GM12878 (cell line): ENCODE data around the gene ANKRD40CL. TPM values are rescaled to one million over a fixed set of nuclear protein-coding genes. Genes with fewer than 3 reads are reported as not detected.

Experiments
- ATAC-seq: fragments of 200-7000 bp; cut with Tn5 transposase; 3 replicates; pipeline ENCODE4 v1.9.1; 2020; ENCODE audit warnings: mild to moderate bottlenecking, moderate library complexity
- BruUV-seq: library from RNA; stranded (reverse); fragments of 400-500 nt; replicated peaks from 2 replicates; lab custom pipeline; 2021; lab: Mats Ljungman, UMichigan
- CTCF ChIA-PET: fragments of 300-600 bp; sonication (Branson Sonifier 250); formaldehyde crosslinking; extraction: SDS; loops from one replicate; lab custom pipeline; 2021; ENCODE audit warnings: inconsistent platforms; lab: Yijun Ruan, JAX
- POLR2A ChIA-PET: fragments of 350-600 bp; formaldehyde crosslinking; extraction: SDS; loops from one replicate; lab custom pipeline; 2021; ENCODE audit warnings: inconsistent platforms; lab: Charles Lee
- RAD21 ChIA-PET: fragments of 300-600 bp; sonication (Branson Sonifier 250); formaldehyde crosslinking; loops from one replicate; lab custom pipeline; 2023; ENCODE audit warnings: antibody characterized with exemption; ENCODE audit not compliant: unreplicated experiment; lab: Charles Lee
- SMC1A ChIA-PET: fragments of 300-600 bp; sonication (Branson Sonifier 250); formaldehyde crosslinking; loops from one replicate; lab custom pipeline; 2023; ENCODE audit not compliant: unreplicated experiment, uncharacterized antibody; lab: Charles Lee
- DNase-seq: peaks from one replicate; pipeline ENCODE4 v3.0.0-alpha.2; 2011; ENCODE audit warnings: low read depth, low spot score
- FAIRE-seq: peaks from 3 replicates; lab custom pipeline; 2011; peaks lifted over from hg19 to GRCh38; lab: Jason Lieb, UNC
- H2AFZ ChIP-seq: 2 replicates; pipeline ENCODE4 v1.6.0; 2011; ENCODE audit warnings: low read depth, low read length, control low read depth; ENCODE audit not compliant: control insufficient read depth
- H3K27ac ChIP-seq: 2 replicates; pipeline ENCODE4 v1.5.1; 2011; ENCODE audit warnings: control low read depth; ENCODE audit not compliant: control insufficient read depth, insufficient read depth
- H3K27me3 ChIP-seq, 2 experiments: replicated peaks in 1 of 2; 2 replicates each; pipeline versions ENCODE4 v1.6.0 to v1.6.1; 2011; ENCODE audit warnings: low read length in 1 of 2; ENCODE audit not compliant: control insufficient read depth in 2 of 2, insufficient read depth in 2 of 2
- H3K36me3 ChIP-seq, 2 experiments: 2 replicates each; pipeline ENCODE4 v1.5.1; 2011; ENCODE audit warnings: low read length in 1 of 2; ENCODE audit not compliant: control insufficient read depth in 2 of 2, insufficient read depth in 2 of 2
- H3K4me1 ChIP-seq: 2 replicates; pipeline ENCODE4 v1.6.1; 2011; ENCODE audit warnings: mild to moderate bottlenecking, low read length, moderate library complexity, mixed read lengths; ENCODE audit not compliant: control insufficient read depth, insufficient read depth
- H3K4me2 ChIP-seq: 2 replicates; pipeline ENCODE4 v1.6.0; 2011; ENCODE audit warnings: control low read depth; ENCODE audit not compliant: control insufficient read depth, insufficient read depth
- H3K4me3 ChIP-seq: fragments of 200-600 bp; sonication (generic); 2 replicates; pipeline ENCODE4 v1.5.1; 2016
- H3K79me2 ChIP-seq: 2 replicates; pipeline ENCODE4 v1.6.0; 2011; ENCODE audit warnings: low read length; ENCODE audit not compliant: control insufficient read depth, insufficient read depth
- H3K9ac ChIP-seq: 2 replicates; pipeline ENCODE4 v1.8.0; 2011; ENCODE audit warnings: low read length, control low read depth, mixed read lengths; ENCODE audit not compliant: control insufficient read depth, insufficient read depth
- H3K9me3 ChIP-seq: replicated peaks from 3 replicates; pipeline ENCODE4 v1.5.1; 2011; ENCODE audit warnings: mild to moderate bottlenecking, low read length; ENCODE audit not compliant: control insufficient read depth, insufficient read depth
- H4K20me1 ChIP-seq: 2 replicates; pipeline ENCODE4 v1.6.0; 2011; ENCODE audit not compliant: control insufficient read depth, insufficient read depth
- BHLHE40 ChIP-seq, 2 experiments: fragments of 450-650 bp in 1 of 2; IDR thresholded peaks; 2 replicates each; pipeline ENCODE4 v1.6.1; 2011 to 2017; ENCODE audit warnings: low read depth in 2 of 2, borderline replicate concordance in 1 of 2, improper control_type of control experiment in 1 of 2, low read length in 1 of 2, mild to moderate bottlenecking in 1 of 2
- BMI1 ChIP-seq: fragments of 450-650 bp; IDR thresholded peaks from 2 replicates; pipeline ENCODE4 v1.6.1; 2016; ENCODE audit warnings: mild to moderate bottlenecking, moderate library complexity, borderline replicate concordance
- CHD2 ChIP-seq: IDR thresholded peaks from 2 replicates; pipeline ENCODE4 v1.6.1; 2011; ENCODE audit warnings: low read depth, low read length, improper control_type of control experiment, borderline replicate concordance
- IKZF1 ChIP-seq: fragments of 450-650 bp; conservative IDR thresholded peaks from 2 replicates; pipeline ENCODE4 v1.6.1; 2017; ENCODE audit warnings: antibody characterized with exemption, mild to moderate bottlenecking
- LARP7 ChIP-seq: fragments of 450-650 bp; IDR thresholded peaks from 2 replicates; pipeline ENCODE4 v1.6.1; 2017; ENCODE audit warnings: mild to moderate bottlenecking
- MEF2B ChIP-seq: fragments of 450-650 bp; IDR thresholded peaks from 2 replicates; pipeline ENCODE4 v1.6.1; 2018; ENCODE audit warnings: mild to moderate bottlenecking, moderate library complexity; ENCODE audit not compliant: partially characterized antibody, poor library complexity, severe bottlenecking
- PML ChIP-seq: IDR thresholded peaks from 2 replicates; pipeline ENCODE4 v1.6.1; 2012; ENCODE audit warnings: low read length, inconsistent platforms
- RAD21 ChIP-seq: IDR thresholded peaks from 2 replicates; pipeline ENCODE4 v1.6.1; 2011; ENCODE audit warnings: mild to moderate bottlenecking, low read depth, low read length, moderate library complexity; ENCODE audit not compliant: insufficient read depth
- RELA ChIP-seq: fragments of 450-650 bp; IDR thresholded peaks from 2 replicates; pipeline ENCODE4 v1.8.0; 2014; ENCODE audit warnings: borderline replicate concordance; ENCODE audit not compliant: partially characterized antibody
- SIN3A ChIP-seq: IDR thresholded peaks from 2 replicates; pipeline ENCODE4 v1.6.1; 2012; ENCODE audit warnings: low read depth, low read length, improper control_type of control experiment
- SP1 ChIP-seq: IDR thresholded peaks from one replicate; pipeline ENCODE4 v1.6.1; 2011; ENCODE audit warnings: low read depth, low read length
- STAT1 ChIP-seq: fragments of 450-650 bp; conservative IDR thresholded peaks from 2 replicates; pipeline ENCODE4 v1.6.1; 2014; ENCODE audit warnings: antibody characterized with exemption, mild to moderate bottlenecking
- STAT3 ChIP-seq: IDR thresholded peaks from 2 replicates; pipeline ENCODE4 v1.6.1; 2011; ENCODE audit warnings: low read depth, low read length, improper control_type of control experiment
- TAF1 ChIP-seq: IDR thresholded peaks from 2 replicates; pipeline ENCODE4 v1.6.1; 2011; ENCODE audit warnings: mild to moderate bottlenecking, low read depth, low read length, borderline replicate concordance
- WGBS: methylation state at CpG from one replicate; pipeline ENCODE4 v1.1.6; 2016; ENCODE audit warnings: low lambda C conversion rate; ENCODE audit not compliant: insufficient replicate concordance, insufficient coverage; ENCODE audit errors: missing lambda C conversion rate; 5-methylcytosine and 5-hydroxymethylcytosine counted together
- in situ Hi-C: fragments of 300-500 bp; cut with MboI; formaldehyde crosslinking; loops from 9 replicates; pipeline ENCODE4 v1.14.3; 2018; ENCODE audit warnings: mixed read lengths
- intact Hi-C: fragments of 100-400 bp; cut with micrococcal nuclease; formaldehyde crosslinking; loops from one replicate; pipeline ENCODE4 v1.14.2; 2022; ENCODE audit not compliant: unreplicated experiment
- polyA plus RNA-seq, 11 experiments: library from polyadenylated mRNA; depleted of rRNA in 4 of 11; unstranded in 6 of 11; stranded (reverse) in 5 of 11; fragments of >200 nt; fragmentation: Nextera tagmentation in 4 of 11; fragmentation: Illumina TruSeq in 1 of 11; extraction: Ambion mirVana in 4 of 11; extraction: Trizol in 1 of 11; gene quantifications; 1 replicate in 1 of 11; 2 replicates in 10 of 11; pipeline versions ENCODE4 v1.2.1 to v1.2.3, GENCODE V29; 2011 to 2016; ENCODE audit warnings: inconsistent platforms in 2 of 11, missing spikeins in 2 of 11, low read depth in 1 of 11
- total RNA-seq, 4 experiments: library from RNA; depleted of rRNA in 3 of 4; stranded (reverse); fragments of >200 nt in 3 of 4; fragmentation: Illumina TruSeq in 1 of 4; extraction: Trizol in 1 of 4; gene quantifications; 2 replicates each; pipeline versions ENCODE4 v1.2.1 to v1.2.3, GENCODE V29; 2013 to 2021
- TF ChIP-seq, protein P1 (sequence below): IDR thresholded peaks from 2 replicates; pipeline ENCODE4 v1.6.1; 2012; ENCODE audit warnings: low read depth, low read length, improper control_type of control experiment
- TF ChIP-seq, protein P2 (sequence below): fragments of 150-350 bp; IDR thresholded peaks from 2 replicates; pipeline ENCODE4 v1.6.1; 2016; ENCODE audit warnings: low read depth, low read length

ANKRD40CL gene
- total and polyA plus RNA-seq, 10 of the 15 experiments (the other 5 are each of a cell fraction or from before 2014, with no cell fraction given): not detected

GRCh38 chr17:50797135-50797810, 30.0 kb upstream of the ANKRD40CL start:
- Histone ChIP-seq H3K27me3 (no peaks in the 10 kb centered on the region; a peak in 1 of 4 replicates), H4K20me1 (no peaks in the 10 kb centered on the region), H2AFZ (no peak overlapping the region), H3K4me2 (no peak overlapping the region), H3K79me2 (no peaks in the 10 kb centered on the region), H3K36me3 (no peaks in the 10 kb centered on the region), H3K9ac (no peak overlapping the region), H3K4me3 (no peak overlapping the region), H3K27ac (no peak overlapping the region), H3K9me3 (no peaks in the 10 kb centered on the region), H3K4me1 (no peaks in the 10 kb centered on the region)
- RAD21 ChIA-PET: no interaction called here
- in situ Hi-C loops: no loop called here
- WGBS: 53% methylated on average over 11 of the region's 11 CpGs
- intact Hi-C loops: no loop called here
- ATAC-seq (no peak), DNase-seq (no peak), FAIRE-seq (no peak)
- POLR2A ChIA-PET: no interaction called here
- SMC1A ChIA-PET: no interaction called here
- CTCF ChIA-PET: interaction anchor here (1.1 kb wide), 2 partner anchors 11 to 19 kb away, joined by 3 to 4 read pairs; no protein-coding TSS in a partner anchor
- TF ChIP-seq STAT1 (no peak), TAF1 (no peak), CHD2 (no peak), PML (no peak), SIN3A (no peak), MEF2B (no peak), BHLHE40 (IDR thresholded peaks at IDR 0.05; ENCODE audit: borderline replicate concordance in 1 of 2, low read depth in 2 of 2, low read length in 1 of 2) (no peak), RELA (no peak), STAT3 (no peak), RAD21 (no peak), BMI1 (no peak), SP1 (no peak), LARP7 (no peak), IKZF1 (no peak)
- TF ChIP-seq, protein P1, sequence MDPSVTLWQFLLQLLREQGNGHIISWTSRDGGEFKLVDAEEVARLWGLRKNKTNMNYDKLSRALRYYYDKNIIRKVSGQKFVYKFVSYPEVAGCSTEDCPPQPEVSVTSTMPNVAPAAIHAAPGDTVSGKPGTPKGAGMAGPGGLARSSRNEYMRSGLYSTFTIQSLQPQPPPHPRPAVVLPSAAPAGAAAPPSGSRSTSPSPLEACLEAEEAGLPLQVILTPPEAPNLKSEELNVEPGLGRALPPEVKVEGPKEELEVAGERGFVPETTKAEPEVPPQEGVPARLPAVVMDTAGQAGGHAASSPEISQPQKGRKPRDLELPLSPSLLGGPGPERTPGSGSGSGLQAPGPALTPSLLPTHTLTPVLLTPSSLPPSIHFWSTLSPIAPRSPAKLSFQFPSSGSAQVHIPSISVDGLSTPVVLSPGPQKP: no peak
- TF ChIP-seq, protein P2, sequence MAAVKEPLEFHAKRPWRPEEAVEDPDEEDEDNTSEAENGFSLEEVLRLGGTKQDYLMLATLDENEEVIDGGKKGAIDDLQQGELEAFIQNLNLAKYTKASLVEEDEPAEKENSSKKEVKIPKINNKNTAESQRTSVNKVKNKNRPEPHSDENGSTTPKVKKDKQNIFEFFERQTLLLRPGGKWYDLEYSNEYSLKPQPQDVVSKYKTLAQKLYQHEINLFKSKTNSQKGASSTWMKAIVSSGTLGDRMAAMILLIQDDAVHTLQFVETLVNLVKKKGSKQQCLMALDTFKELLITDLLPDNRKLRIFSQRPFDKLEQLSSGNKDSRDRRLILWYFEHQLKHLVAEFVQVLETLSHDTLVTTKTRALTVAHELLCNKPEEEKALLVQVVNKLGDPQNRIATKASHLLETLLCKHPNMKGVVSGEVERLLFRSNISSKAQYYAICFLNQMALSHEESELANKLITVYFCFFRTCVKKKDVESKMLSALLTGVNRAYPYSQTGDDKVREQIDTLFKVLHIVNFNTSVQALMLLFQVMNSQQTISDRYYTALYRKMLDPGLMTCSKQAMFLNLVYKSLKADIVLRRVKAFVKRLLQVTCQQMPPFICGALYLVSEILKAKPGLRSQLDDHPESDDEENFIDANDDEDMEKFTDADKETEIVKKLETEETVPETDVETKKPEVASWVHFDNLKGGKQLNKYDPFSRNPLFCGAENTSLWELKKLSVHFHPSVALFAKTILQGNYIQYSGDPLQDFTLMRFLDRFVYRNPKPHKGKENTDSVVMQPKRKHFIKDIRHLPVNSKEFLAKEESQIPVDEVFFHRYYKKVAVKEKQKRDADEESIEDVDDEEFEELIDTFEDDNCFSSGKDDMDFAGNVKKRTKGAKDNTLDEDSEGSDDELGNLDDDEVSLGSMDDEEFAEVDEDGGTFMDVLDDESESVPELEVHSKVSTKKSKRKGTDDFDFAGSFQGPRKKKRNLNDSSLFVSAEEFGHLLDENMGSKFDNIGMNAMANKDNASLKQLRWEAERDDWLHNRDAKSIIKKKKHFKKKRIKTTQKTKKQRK: no peak
- BruUV-seq: no TSS peak
